ENCODE results near the gene ADORA1. TPM values are rescaled to one million over a fixed set of nuclear protein-coding genes. Genes with fewer than 3 reads are reported as not detected.

Gene ADORA1
- total RNA-seq, 2 donors from 2014 or later: not detected

- Histone ChIP-seq H3K4me1 (ENCODE audit: control insufficient read depth in 1 of 2, low read depth in 2 of 2) (peaks cover 15 to 27% of the 10 kb centered on the region in 2 donors), H3K27me3 (replicated peaks; ENCODE audit: insufficient read depth) (no peaks in the 10 kb centered on the region), H3K27ac (no peak overlapping the region), H3K4me3 (no peak overlapping the region), H3K36me3 (no peaks in the 10 kb centered on the region), H3K9me3 (no peaks in the 10 kb centered on the region)
- no peak for TF ChIP-seq CTCF (IDR thresholded peaks at IDR 0.05)
- ATAC-seq (ENCODE audit: insufficient number of reproducible peaks, low FRiP score, low read depth): no peak
- no peak for DNase-seq (ENCODE audit: low spot score)
Measured at GRCh38 chr1:203124546-203125317, 2.8 kb upstream of the ADORA1 start.

- Histone ChIP-seq H3K27me3 (replicated peaks; ENCODE audit: insufficient read depth) (no peaks in the 10 kb centered on the region), H3K4me1 (ENCODE audit: control insufficient read depth in 1 of 2, low read depth in 2 of 2) (peaks cover 16 to 27% of the 10 kb centered on the region in 2 donors), H3K9me3 (no peaks in the 10 kb centered on the region), H3K36me3 (no peaks in the 10 kb centered on the region), H3K4me3 (peak overlapping the region; percentile 70), H3K27ac (no peak overlapping the region)
- DNase-seq (ENCODE audit: low spot score): no peak
- TF ChIP-seq CTCF (IDR thresholded peaks at IDR 0.05): peak; percentile 37
- ATAC-seq (ENCODE audit: insufficient number of reproducible peaks, low FRiP score, low read depth): no peak
Measured at GRCh38 chr1:203126151-203126865, 1.2 kb upstream of the ADORA1 start.

GRCh38 chr1:203126866-203127665, 460 bp upstream of the ADORA1 start:
- DNase-seq (ENCODE audit: low spot score) (no peak), ATAC-seq (ENCODE audit: insufficient number of reproducible peaks, low FRiP score, low read depth) (no peak)
- Histone ChIP-seq H3K27ac (no peak overlapping the region), H3K9me3 (no peaks in the 10 kb centered on the region), H3K36me3 (no peaks in the 10 kb centered on the region), H3K4me3 (peak overlapping the region; percentile 70), H3K27me3 (replicated peaks; ENCODE audit: insufficient read depth) (no peaks in the 10 kb centered on the region), H3K4me1 (ENCODE audit: control insufficient read depth in 1 of 2, low read depth in 2 of 2) (peaks cover 16 to 27% of the 10 kb centered on the region in 2 donors)
- TF ChIP-seq CTCF (IDR thresholded peaks at IDR 0.05): no peak

GRCh38 chr1:203128431-203128715, 847 bp downstream of the ADORA1 start:
- Histone ChIP-seq H3K27ac (no peak overlapping the region), H3K9me3 (no peaks in the 10 kb centered on the region), H3K27me3 (replicated peaks; ENCODE audit: insufficient read depth) (no peaks in the 10 kb centered on the region), H3K36me3 (no peaks in the 10 kb centered on the region), H3K4me1 (ENCODE audit: control insufficient read depth in 1 of 2, low read depth in 2 of 2) (peaks cover 16 to 27% of the 10 kb centered on the region in 2 donors), H3K4me3 (peak overlapping the region; percentile 70)
- no peak for TF ChIP-seq CTCF (IDR thresholded peaks at IDR 0.05)
- no peak for DNase-seq (ENCODE audit: low spot score)
- ATAC-seq (ENCODE audit: insufficient number of reproducible peaks, low FRiP score, low read depth): no peak

Measured in thoracic aorta (tissue), 2 donors.